Tibial artery (tissue), 4 donors: ENCODE data around the gene SDHD.

Experiments used
- DNase-seq, 2 donors: peaks; one replicate each; pipeline ENCODE4 v3.0.0-alpha.2; 2019
- H3K27ac ChIP-seq, 2 donors: fragments of 200-600 bp; sonication (generic) in 1 of 2; 1 replicate in 1 of 2; 2 replicates in 1 of 2; pipeline ENCODE4 v1.5.1; 2018 to 2019; ENCODE audit warnings: mild to moderate bottlenecking in 1 of 2
- H3K27me3 ChIP-seq, 2 donors: fragments of 200-600 bp; sonication (generic) in 1 of 2; one replicate each; pipeline versions ENCODE4 v1.5.1 to v1.6.0; 2016 to 2019
- H3K36me3 ChIP-seq, 3 donors: fragments of 200-600 bp; sonication (generic) in 2 of 3; one replicate each; pipeline ENCODE4 v1.5.1; 2016 to 2019; ENCODE audit warnings: mild to moderate bottlenecking in 2 of 3
- H3K4me1 ChIP-seq, 4 donors: fragments of 200-600 bp; sonication (generic) in 2 of 4; 1 replicate in 3 of 4; 2 replicates in 1 of 4; pipeline ENCODE4 v1.5.1; 2016 to 2019
- H3K4me3 ChIP-seq, 2 donors: fragments of 200-600 bp; sonication (generic) in 1 of 2; 1 replicate in 1 of 2; 2 replicates in 1 of 2; pipeline ENCODE4 v1.5.1; 2018 to 2019; ENCODE audit warnings: mild to moderate bottlenecking in 2 of 2
- H3K9me3 ChIP-seq, 3 donors: fragments of 200-600 bp; sonication (generic) in 1 of 3; one replicate each; pipeline ENCODE4 v1.5.1; 2016 to 2019
- CTCF ChIP-seq, 2 experiments: fragments of 200-600 bp in 1 of 2; fragments of 450-650 bp in 1 of 2; IDR thresholded peaks; one replicate each; pipeline ENCODE4 v1.5.1; 2017 to 2019; ENCODE audit warnings: antibody characterized with exemption in 2 of 2, mild to moderate bottlenecking in 1 of 2, moderate library complexity in 1 of 2
- intact Hi-C: fragments of 100-400 bp; cut with DNase I; formaldehyde crosslinking; loops from one replicate; pipeline ENCODE4 v1.15.0; 2023; ENCODE audit warnings: low total_unique reads

The SDHD gene

GRCh38 chr11:112123129-112123528, 36.5 kb downstream of the SDHD start:
- no peak for TF ChIP-seq CTCF (IDR thresholded peaks at IDR 0.05)
- Histone ChIP-seq H3K36me3 (peaks cover 0 to 6% (median 0%) of the 10 kb centered on the region in 3 donors), H3K9me3 (no peaks in the 10 kb centered on the region), H3K4me1 (peaks cover 0 to 6% (median 0%) of the 10 kb centered on the region in 4 donors), H3K27me3 (no peaks in the 10 kb centered on the region), H3K4me3 (no peak overlapping the region), H3K27ac (no peak overlapping the region)
- intact Hi-C loops, result no loop called here
- DNase-seq, result no peak

- intact Hi-C loops, result no loop called here
- Histone ChIP-seq H3K4me1 (no peaks in the 10 kb centered on the region), H3K36me3 (no peaks in the 10 kb centered on the region), H3K4me3 (no peak overlapping the region), H3K27me3 (no peaks in the 10 kb centered on the region), H3K27ac (no peak overlapping the region), H3K9me3 (no peaks in the 10 kb centered on the region)
- TF ChIP-seq CTCF (IDR thresholded peaks at IDR 0.05), result no peak
- DNase-seq, result no peak
These were observed 40.4 kb downstream of the SDHD start for GRCh38 chr11:112127056-112127455.

- H3K27me3 ChIP-seq, result no peaks in the 10 kb centered on the region
- DNase-seq, result peak in 1 of 2 donors; percentile 76
- H3K27ac ChIP-seq, result no peak overlapping the region
These were observed 41.9 kb downstream of the SDHD start for GRCh38 chr11:112128483-112129121.

GRCh38 chr11:112129656-112130055, 43.0 kb downstream of the SDHD start:
- no peaks in the 10 kb centered on the region for H3K27me3 ChIP-seq
- intact Hi-C loops, result no loop called here
- H3K36me3 ChIP-seq, result no peaks in the 10 kb centered on the region
- H3K9me3 ChIP-seq, result no peaks in the 10 kb centered on the region
- TF ChIP-seq CTCF (IDR thresholded peaks at IDR 0.05), result no peak
- H3K4me1 ChIP-seq, result no peaks in the 10 kb centered on the region
- no peak overlapping the region for H3K27ac ChIP-seq
- no peak overlapping the region for H3K4me3 ChIP-seq
- peak in 1 of 2 donors; percentile 47 for DNase-seq

More at GRCh38 chr11:112128483-112129121, 41.9 kb downstream of the SDHD start:
- no peaks in the 10 kb centered on the region for H3K4me1 ChIP-seq
- no peaks in the 10 kb centered on the region for H3K9me3 ChIP-seq
- intact Hi-C loops, result no loop called here
- TF ChIP-seq CTCF (IDR thresholded peaks at IDR 0.05), result no peak
- H3K4me3 ChIP-seq, result no peak overlapping the region
- no peaks in the 10 kb centered on the region for H3K36me3 ChIP-seq

- TF ChIP-seq CTCF (IDR thresholded peaks at IDR 0.05), result no peak
- H3K27me3 ChIP-seq, result no peaks in the 10 kb centered on the region
- no peak overlapping the region for H3K27ac ChIP-seq
- no peaks in the 10 kb centered on the region for H3K9me3 ChIP-seq
- intact Hi-C loops, result no loop called here
- H3K4me1 ChIP-seq, result no peaks in the 10 kb centered on the region
- no peaks in the 10 kb centered on the region for H3K36me3 ChIP-seq
- DNase-seq, result no peak
- H3K4me3 ChIP-seq, result no peak overlapping the region
These were observed 46.1 kb downstream of the SDHD start for GRCh38 chr11:112132737-112133136.

- no peaks in the 10 kb centered on the region for H3K4me1 ChIP-seq
- no peak overlapping the region for H3K4me3 ChIP-seq
- no peak for DNase-seq
- intact Hi-C loops, result no loop called here
- no peaks in the 10 kb centered on the region for H3K9me3 ChIP-seq
- H3K27ac ChIP-seq, result no peak overlapping the region
- H3K36me3 ChIP-seq, result no peaks in the 10 kb centered on the region
- H3K27me3 ChIP-seq, result no peaks in the 10 kb centered on the region
- no peak for TF ChIP-seq CTCF (IDR thresholded peaks at IDR 0.05)
These were observed 47.8 kb downstream of the SDHD start for GRCh38 chr11:112134473-112134872.
